NCI-H2029 (cell line): Measurements from ENCODE around the gene WDR45B.
"Not testable (repeated sequence)": the region's sequence is repeated elsewhere in the genome, so short reads cannot be mapped to it uniquely, and the experiment has no call there.

ENCODE experiments used
- DNase-seq: peaks from one replicate; lab custom pipeline; 2025; lab: John Stamatoyannopoulos, UW

WDR45B gene

GRCh38 chr17:82582709-82583108, 65.5 kb downstream of the WDR45B start:
- no peak for DNase-seq

DNA sequence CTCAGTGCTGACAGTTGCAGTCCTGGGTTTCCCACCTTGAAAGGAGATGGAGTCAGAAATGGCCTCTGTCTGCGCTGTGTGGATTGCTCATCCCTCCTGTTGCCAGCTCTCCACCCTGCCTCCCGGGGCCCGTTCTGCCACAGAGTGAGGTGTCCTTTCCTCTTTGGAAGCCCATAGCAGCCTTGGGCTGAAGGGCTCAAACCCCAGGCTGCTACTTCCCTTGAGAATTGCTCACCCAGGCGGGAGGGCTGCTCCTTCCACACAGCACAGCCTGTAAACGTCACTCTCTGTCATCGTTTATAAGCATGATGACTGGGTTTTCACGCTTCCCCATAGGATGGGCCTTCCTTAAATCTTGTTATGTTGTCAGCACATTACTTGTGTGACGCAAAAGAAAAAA, 66.0 kb downstream of the WDR45B start:
- DNase-seq: no peak

DNA sequence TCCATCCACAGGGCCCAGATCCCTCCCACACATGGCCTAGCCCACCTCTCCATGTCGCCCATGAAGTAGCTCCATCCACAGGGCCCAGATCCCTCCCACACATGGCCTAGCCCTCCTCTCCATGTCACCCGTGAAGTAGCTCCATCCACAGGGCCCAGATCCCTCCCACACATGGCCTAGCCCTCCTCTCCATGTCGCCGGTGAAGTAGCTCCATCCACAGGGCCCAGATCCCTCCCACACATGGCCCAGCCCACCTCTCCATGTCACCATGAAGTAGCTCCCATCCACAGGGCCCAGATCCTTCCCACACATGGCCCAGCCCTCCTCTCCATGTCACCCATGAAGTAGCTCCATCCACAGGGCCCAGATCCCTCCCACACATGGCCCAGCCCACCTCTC, 68.3 kb downstream of the WDR45B start:
- not testable (repeated sequence) for DNase-seq

DNA sequence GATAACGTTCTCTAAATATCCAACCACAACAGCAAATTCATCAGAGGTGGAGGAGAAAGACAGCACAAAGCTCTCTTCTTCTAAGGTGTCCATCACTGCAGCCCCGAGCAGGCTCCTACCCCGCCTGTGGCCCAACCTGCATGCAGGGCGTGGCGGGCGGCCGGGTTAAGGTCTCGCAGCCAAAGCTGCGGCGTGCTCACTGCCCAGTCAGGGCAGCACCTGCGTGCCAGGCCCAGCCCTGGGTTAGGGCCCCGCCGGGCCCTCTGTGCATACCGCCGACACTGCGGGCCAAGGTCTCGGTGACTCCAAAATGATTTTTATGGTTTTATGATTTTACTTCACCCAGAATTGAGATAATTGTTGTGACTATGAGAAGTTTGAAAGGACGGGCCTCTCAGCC, 70.9 kb downstream of the WDR45B start:
- no peak for DNase-seq

GRCh38 chr17:82575581-82576221, 72.5 kb downstream of the WDR45B start:
- not testable (repeated sequence) for DNase-seq

DNA sequence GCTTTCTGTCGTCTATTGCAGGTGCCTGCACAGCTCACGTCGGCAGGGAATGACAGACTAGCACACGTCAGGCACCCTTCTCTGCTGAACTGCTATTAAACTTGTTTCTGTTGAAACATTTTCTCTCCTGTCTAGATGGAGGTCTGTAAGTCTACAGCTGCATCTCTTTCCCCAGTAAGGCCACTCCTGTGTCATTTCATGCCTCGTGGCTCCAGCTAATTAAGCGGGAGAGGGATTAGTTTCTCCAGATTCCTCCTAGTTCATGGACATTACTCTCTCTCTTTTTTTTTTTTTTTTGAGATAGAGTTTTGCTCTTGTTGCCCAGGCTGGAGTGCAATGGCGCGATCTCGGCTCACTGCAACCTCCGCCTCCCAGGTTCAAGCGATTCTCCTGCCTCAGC, 74.2 kb downstream of the WDR45B start:
- no peak for DNase-seq

GRCh38 chr17:82571855-82572254, 76.4 kb downstream of the WDR45B start:
- DNase-seq: no peak

DNA sequence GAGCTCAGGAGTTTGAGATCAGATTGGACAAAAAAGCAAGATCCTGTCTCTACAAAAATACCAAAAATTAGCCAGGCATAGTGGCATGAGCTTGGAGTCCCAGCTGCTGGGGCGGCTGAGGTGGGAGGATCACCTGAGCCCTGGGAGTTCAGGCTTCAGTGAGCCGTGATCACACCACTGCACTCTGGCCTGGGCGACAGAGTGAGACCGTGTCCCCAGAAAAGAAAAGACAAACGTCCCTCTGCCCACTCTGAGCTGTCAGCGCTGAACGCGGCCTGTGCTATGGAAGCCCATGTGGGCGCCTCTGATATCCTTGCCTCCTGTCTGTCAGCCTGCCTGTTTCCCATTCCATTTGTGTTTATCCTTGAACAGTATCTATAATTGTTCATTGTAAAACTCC, 78.0 kb downstream of the WDR45B start:
- no peak for DNase-seq

DNA sequence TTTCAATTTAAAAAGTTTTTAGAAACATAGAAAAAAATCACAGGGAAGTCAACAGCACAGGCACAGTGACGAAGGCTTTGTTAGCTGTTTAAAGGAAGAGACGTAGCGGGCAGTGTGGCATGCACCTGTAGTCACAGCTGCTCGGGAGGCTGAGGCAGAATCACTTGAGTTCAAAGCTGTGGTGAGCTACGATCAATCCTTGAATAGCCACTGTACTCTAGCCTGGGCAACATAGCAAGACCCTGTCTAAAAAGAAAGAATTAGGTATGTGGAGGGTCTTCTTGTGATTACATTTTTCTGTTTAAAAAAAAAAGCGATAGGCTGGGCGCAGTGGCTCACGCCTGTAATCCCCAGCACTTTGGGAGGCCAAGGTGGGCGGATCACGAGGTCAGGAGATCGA, 78.6 kb downstream of the WDR45B start:
- no peak for DNase-seq

DNA sequence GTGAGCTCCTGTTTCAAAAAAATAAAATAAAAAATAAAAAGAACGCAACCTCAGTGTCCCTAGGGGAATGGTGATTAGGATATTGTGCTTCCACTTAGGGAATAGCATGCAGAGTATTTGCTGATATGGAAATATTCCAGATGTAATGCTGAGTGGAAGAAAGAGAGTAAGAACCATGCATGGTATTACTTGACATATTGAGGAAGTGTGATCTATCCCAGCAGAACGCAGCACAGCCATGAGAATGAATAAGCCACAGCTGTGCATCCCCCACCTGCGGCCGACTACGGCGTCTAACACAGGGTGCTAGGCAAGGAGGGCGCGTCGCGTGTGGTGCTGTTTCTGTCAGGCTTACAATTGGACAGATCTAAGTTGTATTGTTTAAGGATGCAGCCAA, 79.2 kb downstream of the WDR45B start:
- DNase-seq: no peak

DNA sequence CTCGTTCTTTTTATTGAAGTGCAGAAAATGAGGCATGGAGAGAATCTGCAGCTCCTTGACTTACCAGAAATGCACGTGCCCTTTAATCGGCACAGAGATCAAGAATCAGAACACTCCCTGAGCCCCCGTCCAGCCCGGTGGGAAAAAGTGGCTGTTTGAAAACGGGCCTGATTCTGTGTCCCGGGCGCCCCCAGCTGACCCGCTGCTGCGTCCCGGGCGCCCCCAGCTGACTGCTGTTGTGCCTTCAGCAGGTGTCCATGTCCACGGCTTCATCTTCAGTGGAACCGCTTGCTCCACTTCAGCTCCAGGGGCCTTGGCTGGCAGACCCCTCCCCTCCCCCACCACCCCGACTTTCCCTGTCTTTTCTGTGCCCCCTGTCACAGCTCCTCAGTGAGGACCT, 81.0 kb downstream of the WDR45B start:
- DNase-seq: no peak

DNA sequence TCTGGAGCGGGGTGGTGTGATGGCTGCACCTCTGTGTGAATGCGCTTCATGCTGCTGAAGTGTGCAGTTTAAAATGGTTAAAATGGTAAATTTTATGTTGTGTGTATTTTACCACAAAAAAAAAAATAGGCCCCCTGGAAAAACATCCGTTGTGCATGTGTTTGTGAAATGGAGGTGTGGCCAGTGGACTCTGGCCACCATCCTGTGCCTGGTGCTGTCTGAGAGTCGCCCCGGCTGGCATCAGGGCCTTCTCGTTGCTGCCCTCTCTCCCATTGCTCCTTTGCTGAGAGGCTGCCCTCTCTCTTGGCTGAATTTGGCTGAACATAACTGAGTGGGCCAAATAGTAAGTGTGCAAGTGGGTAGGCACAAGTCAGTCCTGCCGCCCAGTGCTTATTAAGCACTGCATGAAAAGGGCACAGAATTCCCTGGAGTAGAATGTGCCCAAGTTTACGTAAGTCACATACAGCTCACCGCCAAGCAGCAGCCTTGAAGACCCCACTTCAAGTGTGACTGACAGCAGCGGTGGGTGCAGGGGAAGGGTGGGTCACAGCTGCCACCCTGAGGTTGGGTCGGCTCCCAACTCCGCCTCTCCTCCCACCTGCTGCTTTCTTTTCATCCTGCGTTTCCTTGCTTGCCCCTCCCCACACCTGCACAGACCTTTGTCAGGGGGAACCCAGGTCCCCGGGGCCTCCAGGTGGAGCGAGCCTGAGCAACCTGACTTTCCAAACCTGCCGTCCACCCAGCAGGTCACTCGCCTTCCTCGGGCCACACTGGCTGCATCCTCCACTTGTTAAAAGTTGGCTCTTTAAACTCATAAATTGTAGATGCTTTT, 81.9 kb downstream of the WDR45B start:
- DNase-seq: no peak

- DNase-seq: no peak
Measured at GRCh38 chr17:82565551-82565950, 82.7 kb downstream of the WDR45B start.
